Measurements from ENCODE around the gene KIAA0232. TPM values are rescaled to one million over a fixed set of nuclear protein-coding genes. Genes with fewer than 3 reads are reported as not detected.

Gene KIAA0232
- total and polyA plus RNA-seq, 9 of the 15 experiments (the other 6 are each of a cell fraction or from before 2014, with no cell fraction given): 3.5 to 17.4 (median 13.0) TPM

DNA sequence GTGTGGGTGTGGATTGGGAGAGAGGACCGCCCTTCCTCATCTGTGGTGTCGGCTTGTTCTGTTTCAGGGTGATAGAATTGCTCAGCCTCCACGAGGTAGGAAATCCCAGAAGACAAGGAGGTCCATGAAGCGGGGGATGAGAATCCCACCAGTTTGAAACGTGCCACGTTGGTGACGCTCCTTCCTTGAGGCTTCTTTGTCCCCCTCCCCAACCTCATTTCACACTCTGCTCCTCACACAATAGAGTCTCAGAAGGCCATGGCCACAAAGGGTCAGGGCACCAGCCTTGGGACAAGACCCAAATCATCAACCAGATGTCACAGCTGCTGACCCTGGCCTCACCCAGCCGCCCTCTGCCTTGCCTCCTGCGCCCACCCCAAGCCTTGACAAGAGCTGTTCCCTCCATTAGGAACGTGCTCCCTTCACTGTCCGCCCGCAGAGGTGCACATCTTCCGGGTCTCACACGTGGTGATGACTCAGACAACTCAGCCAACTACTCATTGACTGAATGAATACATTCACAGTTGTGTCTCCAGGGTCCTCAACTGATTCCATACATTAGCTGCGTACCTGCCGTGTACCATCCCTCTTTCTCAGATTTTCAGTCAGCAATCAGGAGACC is 48.3 kb upstream of the KIAA0232 start (continued):
- TF ChIP-seq, protein P1, sequence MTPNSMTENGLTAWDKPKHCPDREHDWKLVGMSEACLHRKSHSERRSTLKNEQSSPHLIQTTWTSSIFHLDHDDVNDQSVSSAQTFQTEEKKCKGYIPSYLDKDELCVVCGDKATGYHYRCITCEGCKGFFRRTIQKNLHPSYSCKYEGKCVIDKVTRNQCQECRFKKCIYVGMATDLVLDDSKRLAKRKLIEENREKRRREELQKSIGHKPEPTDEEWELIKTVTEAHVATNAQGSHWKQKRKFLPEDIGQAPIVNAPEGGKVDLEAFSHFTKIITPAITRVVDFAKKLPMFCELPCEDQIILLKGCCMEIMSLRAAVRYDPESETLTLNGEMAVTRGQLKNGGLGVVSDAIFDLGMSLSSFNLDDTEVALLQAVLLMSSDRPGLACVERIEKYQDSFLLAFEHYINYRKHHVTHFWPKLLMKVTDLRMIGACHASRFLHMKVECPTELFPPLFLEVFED (CRISPR knock-in tag; conservative IDR thresholded peaks at IDR 0.05): no peak
- TF ChIP-seq, protein P2, sequence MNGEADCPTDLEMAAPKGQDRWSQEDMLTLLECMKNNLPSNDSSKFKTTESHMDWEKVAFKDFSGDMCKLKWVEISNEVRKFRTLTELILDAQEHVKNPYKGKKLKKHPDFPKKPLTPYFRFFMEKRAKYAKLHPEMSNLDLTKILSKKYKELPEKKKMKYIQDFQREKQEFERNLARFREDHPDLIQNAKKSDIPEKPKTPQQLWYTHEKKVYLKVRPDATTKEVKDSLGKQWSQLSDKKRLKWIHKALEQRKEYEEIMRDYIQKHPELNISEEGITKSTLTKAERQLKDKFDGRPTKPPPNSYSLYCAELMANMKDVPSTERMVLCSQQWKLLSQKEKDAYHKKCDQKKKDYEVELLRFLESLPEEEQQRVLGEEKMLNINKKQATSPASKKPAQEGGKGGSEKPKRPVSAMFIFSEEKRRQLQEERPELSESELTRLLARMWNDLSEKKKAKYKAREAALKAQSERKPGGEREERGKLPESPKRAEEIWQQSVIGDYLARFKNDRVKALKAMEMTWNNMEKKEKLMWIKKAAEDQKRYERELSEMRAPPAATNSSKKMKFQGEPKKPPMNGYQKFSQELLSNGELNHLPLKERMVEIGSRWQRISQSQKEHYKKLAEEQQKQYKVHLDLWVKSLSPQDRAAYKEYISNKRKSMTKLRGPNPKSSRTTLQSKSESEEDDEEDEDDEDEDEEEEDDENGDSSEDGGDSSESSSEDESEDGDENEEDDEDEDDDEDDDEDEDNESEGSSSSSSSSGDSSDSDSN (IDR thresholded peaks at IDR 0.05; ENCODE audit: borderline replicate concordance in 1 of 2, low read depth in 2 of 2, low read length in 2 of 2): no peak
- no peak for TF ChIP-seq KLF10 (CRISPR knock-in tag; IDR thresholded peaks at IDR 0.05)
- TF ChIP-seq CBFA2T2 (conservative IDR thresholded peaks at IDR 0.05): no peak
- 0 out of 2 replicates have a peak, but pooled peaks have one; percentile 21 for TF ChIP-seq DPF2 (IDR thresholded peaks at IDR 0.05)
- TF ChIP-seq MAFK (IDR thresholded peaks at IDR 0.05; ENCODE audit: low read length): peak; percentile 26; the same call in 1 of the 2 replicates
- peak; percentile 55; the same call in 1 of the 2 replicates for TF ChIP-seq CREB3 (tag; conservative IDR thresholded peaks at IDR 0.05; ENCODE audit: low read depth)
- no peak for TF ChIP-seq CBFB (CRISPR knock-in tag; IDR thresholded peaks at IDR 0.05)
- TF ChIP-seq FOXA3 (CRISPR knock-in tag; conservative IDR thresholded peaks at IDR 0.05 in 1 of 2, IDR thresholded peaks at IDR 0.05 in 1 of 2): 0 out of 4 replicates have a peak, but pooled peaks of 1 of the 2 experiments have one; percentile 58
- no peak for TF ChIP-seq U2AF2 (optimal IDR thresholded peaks at IDR 0.05; ENCODE audit: low read depth, low read length)
- no peak for TF ChIP-seq CSDE1 (IDR thresholded peaks at IDR 0.05)
- no peak; a peak in 1 of 4 replicates for TF ChIP-seq FOXK2 (conservative IDR thresholded peaks at IDR 0.05 in 1 of 2, IDR thresholded peaks at IDR 0.05 in 1 of 2; ENCODE audit: low read depth in 2 of 2)
- TF ChIP-seq IFI16 (CRISPR knock-in tag; IDR thresholded peaks at IDR 0.05): peak; percentile 72; the same call in 1 of the 2 replicates
- TF ChIP-seq, protein P3, sequence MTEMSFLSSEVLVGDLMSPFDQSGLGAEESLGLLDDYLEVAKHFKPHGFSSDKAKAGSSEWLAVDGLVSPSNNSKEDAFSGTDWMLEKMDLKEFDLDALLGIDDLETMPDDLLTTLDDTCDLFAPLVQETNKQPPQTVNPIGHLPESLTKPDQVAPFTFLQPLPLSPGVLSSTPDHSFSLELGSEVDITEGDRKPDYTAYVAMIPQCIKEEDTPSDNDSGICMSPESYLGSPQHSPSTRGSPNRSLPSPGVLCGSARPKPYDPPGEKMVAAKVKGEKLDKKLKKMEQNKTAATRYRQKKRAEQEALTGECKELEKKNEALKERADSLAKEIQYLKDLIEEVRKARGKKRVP (CRISPR knock-in tag; IDR thresholded peaks at IDR 0.05): no peak
- peak; percentile 34; the same call in 1 of the 2 replicates for TF ChIP-seq EP400 (IDR thresholded peaks at IDR 0.05)
- peak; percentile 92 for TF ChIP-seq DMBX1 (CRISPR knock-in tag; IDR thresholded peaks at IDR 0.05; ENCODE audit: borderline replicate concordance)
- peak; percentile 93 for TF ChIP-seq ZNF175 (CRISPR knock-in tag; IDR thresholded peaks at IDR 0.05; ENCODE audit: low read depth)
- TF ChIP-seq ERF (CRISPR knock-in tag; IDR thresholded peaks at IDR 0.05): no peak
- no peak for TF ChIP-seq GTF2E2 (tag; IDR thresholded peaks at IDR 0.05)

Measured in K562 (cell line).